Loucy (cell line): ENCODE data around the gene DRC1.

Experiments
- EZH2phosphoT487 ChIP-seq: fragments of 200-600 bp; IDR thresholded peaks from 2 replicates; pipeline ENCODE4 v1.6.1; 2018; ENCODE audit warnings: antibody characterized with exemption, mild to moderate bottlenecking, moderate library complexity, borderline replicate concordance
- TF ChIP-seq, protein P1 (sequence below): fragments of 200-600 bp; sonication (generic); conservative IDR thresholded peaks from 2 replicates; pipeline ENCODE4 v1.5.1; 2014; ENCODE audit warnings: mild to moderate bottlenecking, antibody characterized with exemption, low read length

DNA sequence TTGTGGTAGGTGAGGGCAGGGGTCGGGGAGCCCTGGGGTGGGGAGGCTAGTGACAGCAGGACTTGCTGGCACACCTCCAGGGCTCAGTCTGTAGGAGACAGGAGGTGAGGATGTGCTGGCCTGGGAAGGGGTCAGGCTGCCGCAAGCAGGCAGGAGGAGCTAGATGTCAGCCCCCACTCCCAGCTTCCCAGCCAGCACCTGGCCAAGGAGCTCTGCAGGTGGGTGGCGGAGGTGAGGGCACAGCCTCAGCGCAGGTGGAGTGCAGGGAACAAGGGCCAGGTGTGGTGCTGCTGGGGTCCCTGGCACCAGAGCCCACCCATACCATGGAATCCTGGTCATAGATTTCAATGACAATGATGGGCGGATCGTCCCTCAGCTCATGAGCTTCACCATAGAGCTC lies 73.3 kb downstream of the DRC1 start:
- TF ChIP-seq, protein P1, sequence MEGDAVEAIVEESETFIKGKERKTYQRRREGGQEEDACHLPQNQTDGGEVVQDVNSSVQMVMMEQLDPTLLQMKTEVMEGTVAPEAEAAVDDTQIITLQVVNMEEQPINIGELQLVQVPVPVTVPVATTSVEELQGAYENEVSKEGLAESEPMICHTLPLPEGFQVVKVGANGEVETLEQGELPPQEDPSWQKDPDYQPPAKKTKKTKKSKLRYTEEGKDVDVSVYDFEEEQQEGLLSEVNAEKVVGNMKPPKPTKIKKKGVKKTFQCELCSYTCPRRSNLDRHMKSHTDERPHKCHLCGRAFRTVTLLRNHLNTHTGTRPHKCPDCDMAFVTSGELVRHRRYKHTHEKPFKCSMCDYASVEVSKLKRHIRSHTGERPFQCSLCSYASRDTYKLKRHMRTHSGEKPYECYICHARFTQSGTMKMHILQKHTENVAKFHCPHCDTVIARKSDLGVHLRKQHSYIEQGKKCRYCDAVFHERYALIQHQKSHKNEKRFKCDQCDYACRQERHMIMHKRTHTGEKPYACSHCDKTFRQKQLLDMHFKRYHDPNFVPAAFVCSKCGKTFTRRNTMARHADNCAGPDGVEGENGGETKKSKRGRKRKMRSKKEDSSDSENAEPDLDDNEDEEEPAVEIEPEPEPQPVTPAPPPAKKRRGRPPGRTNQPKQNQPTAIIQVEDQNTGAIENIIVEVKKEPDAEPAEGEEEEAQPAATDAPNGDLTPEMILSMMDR, result no peak
- no peak for TF ChIP-seq EZH2phosphoT487
